Psoas muscle (tissue), 8 donors: Measurements from ENCODE around the gene E2F1. TPM values are rescaled to one million over a fixed set of nuclear protein-coding genes. Genes with fewer than 3 reads are reported as not detected.

Experiments
- ATAC-seq, 4 donors: fragments of 200-7000 bp; cut with Tn5 transposase; one replicate each; pipeline ENCODE4 v1.9.1; 2020; ENCODE audit warnings: moderate library complexity in 3 of 4, mild to moderate bottlenecking in 2 of 4
- DNase-seq, 2 donors: peaks; one replicate each; pipeline ENCODE4 v3.0.0-alpha.2; 2020
- H3K27ac ChIP-seq: fragments of 200-600 bp; one replicate; pipeline ENCODE4 v1.8.0; 2022
- H3K27me3 ChIP-seq, 3 donors: fragments of 200-600 bp in 1 of 3; one replicate each; pipeline versions ENCODE4 v1.6.1 to v1.8.0; 2013 to 2022; ENCODE audit warnings: low read length in 2 of 3, mild to moderate bottlenecking in 2 of 3, moderate library complexity in 1 of 3; ENCODE audit not compliant: insufficient read depth in 3 of 3
- H3K36me3 ChIP-seq, 2 donors: fragments of 200-600 bp in 1 of 2; one replicate each; pipeline versions ENCODE4 v1.6.1 to v1.8.0; 2013 to 2022; ENCODE audit warnings: low read depth in 1 of 2, mild to moderate bottlenecking in 1 of 2, moderate library complexity in 1 of 2; ENCODE audit not compliant: insufficient read depth in 1 of 2
- H3K4me1 ChIP-seq: fragments of 200-600 bp; one replicate; pipeline ENCODE4 v1.8.0; 2022
- H3K4me3 ChIP-seq: fragments of 200-600 bp; one replicate; pipeline ENCODE4 v1.8.0; 2022; ENCODE audit warnings: mild to moderate bottlenecking
- H3K9me3 ChIP-seq: fragments of 200-600 bp; one replicate; pipeline ENCODE4 v1.8.0; 2022
- CTCF ChIP-seq: fragments of 200-600 bp; IDR thresholded peaks from one replicate; pipeline ENCODE4 v1.8.0; 2022; ENCODE audit warnings: antibody characterized with exemption
- WGBS, 3 donors: extraction: QIAGEN DNeasy Blood & Tissue Kit; methylation state at CpG; one replicate each; pipeline versions ENCODE4 v1.1.6 to v1.1.7; 2013; 5-methylcytosine and 5-hydroxymethylcytosine counted together
- intact Hi-C, 2 donors: fragments of 100-400 bp; cut with DNase I; formaldehyde crosslinking; loops; one replicate each; pipeline versions ENCODE4 v1.11.0 to v1.14.2; 2022
- polyA plus RNA-seq, 3 donors: library from polyadenylated mRNA; stranded (reverse); fragments of 200-250 nt; gene quantifications; one replicate each; pipeline ENCODE4 v1.2.3, GENCODE V29; 2013
- total RNA-seq, 4 donors: library from RNA; stranded (reverse); fragmentation: NEBNext Ultra II Directional in 2 of 4; extraction: Animal tissue kit (Norgen Biotek cat#: 25700) in 2 of 4; gene quantifications; one replicate each; pipeline versions ENCODE4 v1.2.1 to v1.2.4, GENCODE V29; 2021 to 2023
- donor health status: healthy with polysubstance abuse.
- donor health status: DM: no; HTN: no; CAD: no; lungs with moderate emphysema.
- donor health status: Bipolar disorder and iron deficiency.
- donor health status: healthy.
- donor health status: DM: yes; HTN: yes; CAD: no.
- donor health status: DM: no; HTN: no; CAD: no.
- donor health status: DM: no; HTN: no; CAD: no.
- donor health status: DM: yes; HTN: yes; CAD: no.

Gene E2F1
- total and polyA plus RNA-seq, 7 donors: 0.73 to 6.5 (median 0.84) TPM

- peaks cover 0 to 22% of the 10 kb centered on the region in 2 donors for H3K36me3 ChIP-seq
- H3K27me3 ChIP-seq: no peaks in the 10 kb centered on the region
- H3K4me1 ChIP-seq: peaks cover 18% of the 10 kb centered on the region
- ATAC-seq (no peak), DNase-seq (peak in 1 of 2 donors; percentile 66)
- peak overlapping the region; percentile 92 for H3K4me3 ChIP-seq
- intact Hi-C loops: no loop called here
- 37 to 52% (median 47%) methylated on average over 16 of the region's 16 CpGs for WGBS, 3 donors
- H3K9me3 ChIP-seq: no peaks in the 10 kb centered on the region
- peak overlapping the region; percentile 87 for H3K27ac ChIP-seq
- no peak for TF ChIP-seq CTCF
These were observed 10.8 kb downstream of the E2F1 start for GRCh38 chr20:33675136-33675959.

- H3K4me3 ChIP-seq: peak within 1 kb of the TSS; percentile 92
- peaks cover 18% of the 10 kb centered on the region for H3K4me1 ChIP-seq
- 5 to 6% (median 5%) methylated on average over 46 to 73 of the region's 73 CpGs for WGBS, 3 donors
- peak; percentile 87 to 89 (median 88) for ATAC-seq
- no peaks in the 10 kb centered on the region for H3K27me3 ChIP-seq
- H3K36me3 ChIP-seq: peaks cover 0 to 30% of the 10 kb centered on the region in 2 donors
- no peaks in the 10 kb centered on the region for H3K9me3 ChIP-seq
- intact Hi-C loops: no loop called here
- TF ChIP-seq CTCF: no peak
- peak; percentile 87 to 91 for DNase-seq
- H3K27ac ChIP-seq: peak within 1 kb of the TSS; percentile 87
These were observed 11.7 kb downstream of the E2F1 start, which contains the start of gene NECAB3 for GRCh38 chr20:33674294-33675135. TSS of gene NECAB3 (minus strand) at chr20:33674428. CDS start at chr20:33674352, 76 bp downstream.

- Histone ChIP-seq H3K27me3 (no peaks in the 10 kb centered on the region), H3K9me3 (no peaks in the 10 kb centered on the region), H3K27ac (peak overlapping the region; percentile 87), H3K36me3 (peaks cover 0 to 39% of the 10 kb centered on the region in 2 donors), H3K4me1 (peaks cover 18% of the 10 kb centered on the region), H3K4me3 (peak overlapping the region; percentile 92)
- 8 to 16% (median 11%) methylated on average over 15 to 29 of the region's 29 CpGs for WGBS, 3 donors
- intact Hi-C loops: no loop called here
- no peak for TF ChIP-seq CTCF
- DNase-seq (peak in 1 of 2 donors; percentile 57), ATAC-seq (peak; percentile 25 to 53 (median 38))
These were observed 12.5 kb downstream of the E2F1 start for GRCh38 chr20:33673410-33674293.

GRCh38 chr20:33673114-33673409, 13.1 kb downstream of the E2F1 start:
- Histone ChIP-seq H3K9me3 (no peaks in the 10 kb centered on the region), H3K36me3 (peaks cover 0 to 43% of the 10 kb centered on the region in 2 donors), H3K4me3 (peak overlapping the region; percentile 92), H3K4me1 (peaks cover 24% of the 10 kb centered on the region), H3K27ac (peak overlapping the region; percentile 87), H3K27me3 (no peaks in the 10 kb centered on the region)
- DNase-seq: peak in 1 of 2 donors; percentile 50
- no peak for TF ChIP-seq CTCF
- no peak for ATAC-seq
- intact Hi-C loops: no loop called here
- 59 to 68% (median 63%) methylated on average over 4 of the region's 4 CpGs for WGBS, 3 donors
